Stimulated activated CD4-positive, alpha-beta T cell treated with anti-CD3 and anti-CD28 coated beads, Interleukin-4, amount 100 ng/mL, for 1 hour (primary cell): ENCODE results near the gene GPRC5D.
A peak's percentile ranks its signal among the peaks of the same experiment; 100 is the strongest.

ENCODE experiments used
- DNase-seq: peaks from one replicate; pipeline ENCODE4 v3.0.0-alpha.2; 2020

The GPRC5D gene

DNA sequence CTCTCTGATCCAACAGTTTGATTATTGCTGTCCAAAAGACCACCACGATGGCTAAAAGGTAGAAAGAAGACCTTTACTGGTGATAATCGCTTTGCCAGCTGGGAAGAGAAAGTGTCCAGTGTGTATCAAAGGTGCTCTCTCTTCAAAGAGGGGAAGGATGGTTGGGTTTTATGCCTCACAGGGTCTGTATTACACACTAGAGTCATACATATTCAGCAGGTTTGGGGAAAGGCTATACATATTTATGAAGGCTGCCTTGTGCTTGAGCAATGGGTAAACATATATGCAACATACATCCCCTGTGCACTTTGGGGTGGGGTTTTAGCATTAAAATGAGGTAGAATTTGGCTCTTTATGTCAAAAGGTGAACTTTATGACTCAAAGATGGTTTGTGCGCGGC is 18.2 kb downstream of the GPRC5D start:
- DNase-seq, result no peak

DNA sequence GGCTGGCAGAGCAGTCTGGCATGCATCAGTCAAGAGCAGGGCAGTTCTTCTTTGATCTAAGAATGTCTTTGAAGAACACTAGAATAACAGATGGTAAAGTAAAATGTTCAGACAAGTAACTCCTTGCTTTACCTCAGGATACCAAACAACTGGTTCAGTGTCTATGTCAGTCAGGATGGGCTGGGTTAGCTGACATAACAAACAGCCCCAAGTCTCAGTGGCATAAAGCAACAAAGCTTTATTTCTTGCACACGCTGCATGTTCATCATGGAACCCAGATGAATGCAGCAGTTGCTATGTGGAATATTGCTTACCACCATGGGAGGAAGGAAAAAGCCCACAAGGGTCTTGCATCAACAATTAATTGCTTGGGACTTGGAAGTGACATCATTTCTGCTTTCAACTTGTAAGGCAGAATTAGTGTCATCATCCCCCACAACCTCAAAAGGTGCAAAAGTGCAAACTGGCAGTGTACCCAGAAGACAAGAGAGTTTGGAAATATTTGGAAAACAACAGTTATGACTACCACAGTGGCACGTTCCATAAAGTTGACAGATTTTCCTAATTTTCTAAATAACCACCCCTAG is 21.2 kb downstream of the GPRC5D start:
- DNase-seq, result no peak

- DNase-seq, result no peak
Observed at GRCh38 chr12:12929696-12930095, 22.3 kb downstream of the GPRC5D start.

DNA sequence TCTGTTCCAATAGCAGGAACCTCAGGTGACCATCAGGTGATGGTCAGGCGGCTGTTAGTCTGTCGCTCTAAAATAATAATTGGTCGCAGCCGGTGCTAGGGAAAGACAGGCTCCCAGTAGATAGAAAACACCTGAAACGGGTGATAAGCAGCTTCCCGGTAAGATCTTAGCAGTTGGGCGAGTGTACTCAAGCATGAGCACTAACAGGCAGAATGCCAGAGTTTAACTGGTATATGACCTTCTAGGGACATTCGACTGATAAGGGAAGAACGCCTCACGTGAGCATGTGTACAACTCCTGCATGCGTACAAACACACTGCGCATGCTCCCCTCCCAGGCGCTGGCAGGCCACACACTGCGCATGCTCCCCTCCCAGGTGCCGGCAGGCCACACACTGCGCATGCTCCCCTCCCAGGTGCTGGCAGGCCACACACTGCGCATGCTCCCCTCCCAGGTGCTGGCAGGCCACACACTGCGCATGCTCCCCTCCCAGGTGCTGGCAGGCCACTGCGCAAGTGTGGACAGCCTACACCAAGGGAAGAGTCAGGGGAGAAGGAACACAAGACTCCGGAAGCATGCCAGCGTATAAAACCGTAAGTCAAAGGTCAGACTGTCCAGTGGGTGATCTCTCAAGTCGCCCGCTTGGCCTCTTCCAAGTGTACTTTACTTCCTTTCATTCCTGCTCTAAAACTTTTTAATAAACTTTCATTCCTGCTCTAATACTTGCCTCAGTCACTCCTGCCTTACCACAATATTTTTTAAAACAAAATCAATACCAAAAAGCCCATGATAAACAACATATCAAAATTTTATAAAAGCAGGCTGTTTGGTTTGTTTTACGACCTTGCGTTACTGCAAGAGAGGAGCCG is 24.5 kb downstream of the GPRC5D start:
- DNase-seq, result peak; percentile 8

DNA sequence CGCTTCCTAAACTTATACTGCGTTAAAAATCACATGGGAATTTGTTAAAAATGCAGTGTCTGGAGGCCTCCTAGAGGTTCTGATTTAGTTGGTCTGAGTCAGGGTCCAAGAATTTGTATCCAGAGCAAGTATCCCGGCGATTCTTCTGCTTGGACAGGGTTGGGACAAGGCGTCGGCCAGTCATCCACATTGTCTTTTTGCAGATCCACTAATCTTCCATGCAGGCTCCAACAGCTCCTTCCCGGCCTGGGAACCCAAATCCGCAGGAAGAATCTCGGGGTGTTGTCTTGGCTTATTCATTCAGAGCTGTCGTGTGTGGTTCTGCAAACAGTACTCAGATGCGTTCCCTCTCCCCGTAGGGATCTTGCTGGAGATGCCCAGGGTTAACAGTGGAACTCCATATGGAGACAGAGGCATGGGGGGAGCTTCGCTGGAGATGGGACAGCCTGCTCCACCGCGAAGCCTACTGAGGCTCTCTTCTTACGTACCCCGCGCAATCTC is 25.3 kb downstream of the GPRC5D start:
- DNase-seq, result no peak

GRCh38 chr12:12925388-12925787 is 26.6 kb downstream of the GPRC5D start:
- no peak for DNase-seq

GRCh38 chr12:12924169-12924568 is 27.8 kb downstream of the GPRC5D start:
- no peak for DNase-seq

DNA sequence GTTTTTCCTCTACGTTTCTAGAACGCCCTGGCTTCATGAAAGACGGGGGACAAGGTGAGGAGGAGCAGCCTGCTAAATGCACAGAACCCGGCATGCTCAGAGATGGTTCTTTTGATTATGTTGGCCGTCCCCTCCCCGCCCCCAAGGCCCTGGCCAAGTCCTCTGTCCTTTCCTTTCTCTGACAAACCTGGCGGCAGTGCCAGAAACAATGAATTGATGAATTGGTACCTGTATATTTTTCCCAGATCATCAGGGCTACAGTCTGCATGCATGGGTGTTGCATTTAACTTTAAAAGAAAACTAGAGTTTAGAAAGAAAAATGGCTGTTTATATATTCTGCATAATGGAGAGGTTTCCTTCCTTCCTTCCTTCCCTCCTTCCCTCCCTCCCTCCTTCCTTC is 29.0 kb downstream of the GPRC5D start:
- no peak for DNase-seq

- no peak for DNase-seq
Observed at GRCh38 chr12:12922191-12922616, 29.8 kb downstream of the GPRC5D start.

DNA sequence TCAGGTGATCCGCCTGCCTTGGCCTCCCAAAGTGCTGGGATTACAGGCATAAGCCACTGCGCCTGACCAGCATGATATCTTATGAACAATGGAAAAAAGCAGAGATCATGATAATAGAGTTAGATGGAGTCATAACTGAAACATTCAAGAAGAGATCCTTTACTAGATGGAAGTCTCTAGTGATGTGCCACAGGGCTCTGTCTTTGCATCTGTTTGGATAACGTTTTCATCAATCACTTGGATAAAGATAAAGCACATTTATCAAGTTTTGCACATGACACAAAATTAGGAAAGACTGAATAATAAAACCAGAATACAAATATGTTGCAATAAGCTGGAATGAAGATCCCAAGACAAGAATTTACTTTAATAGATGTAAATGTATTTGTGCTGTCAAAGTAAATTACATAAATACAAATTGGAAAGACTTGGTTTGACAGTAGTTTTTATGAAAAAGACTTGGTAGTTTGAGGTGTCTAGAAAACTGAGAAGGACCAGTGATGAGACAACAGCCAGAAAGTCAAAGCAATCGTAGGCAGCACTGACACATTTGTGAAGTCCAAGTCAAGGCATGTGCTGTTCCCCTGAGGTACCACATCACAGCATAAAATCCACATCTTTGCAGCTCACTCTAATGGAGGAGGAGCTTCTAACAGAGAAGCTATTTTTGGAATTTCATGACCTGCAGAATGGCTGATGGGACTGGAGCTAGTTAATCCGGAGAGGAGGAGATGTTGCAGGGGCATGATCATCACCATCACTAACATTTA is 32.1 kb downstream of the GPRC5D start:
- no peak for DNase-seq

- no peak for DNase-seq
Observed at GRCh38 chr12:12918781-12919389, 33.1 kb downstream of the GPRC5D start.

- DNase-seq, result no peak
Observed at GRCh38 chr12:12917517-12917916, 34.5 kb downstream of the GPRC5D start.

DNA sequence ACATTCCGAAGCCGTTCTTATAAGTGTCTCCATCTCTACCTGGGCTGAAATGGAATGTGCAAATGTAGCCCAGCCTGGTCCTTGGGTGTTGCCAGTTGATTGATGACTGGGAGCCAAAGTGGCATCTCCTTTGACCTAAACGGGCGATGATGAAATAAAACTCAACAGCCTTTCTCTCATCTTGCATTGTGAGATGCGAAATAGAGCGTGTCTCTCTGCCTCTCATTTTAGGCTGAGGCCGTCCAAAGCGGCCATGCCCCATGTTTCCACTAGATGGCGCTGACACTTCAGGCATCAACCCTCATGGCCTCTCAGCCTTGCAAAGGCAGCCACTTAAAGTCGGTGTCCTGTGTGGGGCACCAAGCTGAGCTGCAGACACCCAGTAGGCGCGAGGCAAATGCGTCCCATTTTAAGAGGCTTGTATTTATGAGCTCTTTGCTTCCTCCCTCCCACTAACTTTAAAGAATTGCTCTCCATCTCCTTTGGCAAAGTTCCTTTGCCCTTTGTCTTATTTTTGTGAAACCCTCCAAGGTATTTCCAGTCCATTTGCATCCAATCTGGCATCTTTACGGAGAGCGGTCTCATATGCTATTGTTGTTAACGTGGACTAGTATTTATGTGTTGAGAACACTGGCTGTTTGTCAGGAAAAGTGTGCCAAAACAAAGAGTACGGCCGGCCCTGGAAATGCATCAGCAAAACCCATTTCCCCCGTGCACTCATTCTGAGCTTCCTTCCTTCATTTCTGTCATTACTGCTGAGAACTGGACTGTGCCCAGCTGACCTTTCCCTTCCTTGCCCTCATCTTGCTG is 35.6 kb downstream of the GPRC5D start:
- DNase-seq, result peak; percentile 82

- no peak for DNase-seq
Observed at GRCh38 chr12:12915656-12916055, 36.3 kb downstream of the GPRC5D start.

- no peak for DNase-seq
Observed at GRCh38 chr12:12912711-12913110, 39.3 kb downstream of the GPRC5D start.

DNA sequence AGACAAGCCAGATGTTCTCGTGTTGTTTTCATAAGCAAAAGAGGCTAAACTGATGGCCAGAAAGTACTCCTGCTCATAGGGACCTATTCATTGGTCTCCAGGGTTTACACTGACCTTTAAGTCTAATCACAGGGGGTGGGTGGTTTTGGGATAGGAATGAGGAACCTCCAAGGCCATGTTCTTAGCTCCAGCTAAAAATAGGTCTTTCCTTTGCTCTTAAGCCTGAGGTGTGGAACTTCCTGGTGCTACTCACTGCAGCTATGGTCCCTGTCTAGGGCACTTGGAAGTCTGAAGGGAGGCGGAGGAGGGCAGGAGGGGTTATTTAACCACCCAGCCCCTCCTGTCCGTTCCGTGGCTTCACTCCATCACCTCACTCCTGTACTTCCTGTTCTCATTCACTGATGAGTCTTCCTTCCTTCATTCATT is 42.0 kb downstream of the GPRC5D start:
- no peak for DNase-seq

GRCh38 chr12:12909228-12909994 is 42.6 kb downstream of the GPRC5D start:
- no peak for DNase-seq

DNA sequence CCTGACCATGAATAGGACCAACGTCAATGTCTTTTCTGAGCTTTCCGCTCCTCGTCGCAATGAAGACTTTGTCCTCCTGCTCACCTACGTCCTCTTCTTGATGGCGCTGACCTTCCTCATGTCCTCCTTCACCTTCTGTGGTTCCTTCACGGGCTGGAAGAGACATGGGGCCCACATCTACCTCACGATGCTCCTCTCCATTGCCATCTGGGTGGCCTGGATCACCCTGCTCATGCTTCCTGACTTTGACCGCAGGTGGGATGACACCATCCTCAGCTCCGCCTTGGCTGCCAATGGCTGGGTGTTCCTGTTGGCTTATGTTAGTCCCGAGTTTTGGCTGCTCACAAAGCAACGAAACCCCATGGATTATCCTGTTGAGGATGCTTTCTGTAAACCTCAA is 43.3 kb downstream of the GPRC5D start:
- DNase-seq, result no peak

GRCh38 chr12:12908252-12908651 is 43.7 kb downstream of the GPRC5D start:
- DNase-seq, result no peak

DNA sequence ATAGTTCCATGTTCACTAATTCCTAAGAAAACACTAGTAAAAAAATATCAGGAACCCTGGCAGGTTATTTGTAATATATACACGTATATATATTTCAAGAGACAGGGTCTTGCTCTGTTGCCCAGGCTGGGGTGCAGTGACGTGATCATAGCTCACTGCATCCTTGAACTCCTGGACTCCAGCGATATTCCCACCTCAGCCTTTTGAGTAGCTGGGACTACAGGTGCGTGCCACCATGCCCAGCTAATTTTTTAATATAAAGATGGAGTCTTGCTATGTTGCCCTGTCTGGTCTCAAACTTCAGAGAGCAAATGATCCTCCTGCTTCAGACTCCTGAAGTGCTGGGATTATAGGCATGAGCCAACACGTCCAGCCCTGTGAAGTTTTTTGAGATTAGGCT is 44.4 kb downstream of the GPRC5D start:
- DNase-seq, result no peak
